Cardiac septum (tissue), 1 donor: ENCODE data around the gene LTBP3. TPM values are rescaled to one million over a fixed set of nuclear protein-coding genes. Genes with fewer than 3 reads are reported as not detected.

Source experiments
- DNase-seq: peaks from one replicate; pipeline ENCODE4 v3.0.0-alpha.2; 2020; ENCODE audit warnings: low spot score
- intact Hi-C: fragments of 100-400 bp; cut with DNase I; formaldehyde crosslinking; loops from one replicate; pipeline ENCODE4 v1.14.0; 2022
- total RNA-seq: library from RNA; stranded (reverse); fragmentation: NEBNext Ultra II Directional; extraction: Animal tissue kit (Norgen Biotek cat#: 25700); gene quantifications from one replicate; pipeline ENCODE4 v1.2.1, GENCODE V29; 2021
- donor health status: DM: no; HTN: no; CAD: no.

Gene LTBP3
- total RNA-seq, 1 donor from 2014 or later = 148 TPM

DNA sequence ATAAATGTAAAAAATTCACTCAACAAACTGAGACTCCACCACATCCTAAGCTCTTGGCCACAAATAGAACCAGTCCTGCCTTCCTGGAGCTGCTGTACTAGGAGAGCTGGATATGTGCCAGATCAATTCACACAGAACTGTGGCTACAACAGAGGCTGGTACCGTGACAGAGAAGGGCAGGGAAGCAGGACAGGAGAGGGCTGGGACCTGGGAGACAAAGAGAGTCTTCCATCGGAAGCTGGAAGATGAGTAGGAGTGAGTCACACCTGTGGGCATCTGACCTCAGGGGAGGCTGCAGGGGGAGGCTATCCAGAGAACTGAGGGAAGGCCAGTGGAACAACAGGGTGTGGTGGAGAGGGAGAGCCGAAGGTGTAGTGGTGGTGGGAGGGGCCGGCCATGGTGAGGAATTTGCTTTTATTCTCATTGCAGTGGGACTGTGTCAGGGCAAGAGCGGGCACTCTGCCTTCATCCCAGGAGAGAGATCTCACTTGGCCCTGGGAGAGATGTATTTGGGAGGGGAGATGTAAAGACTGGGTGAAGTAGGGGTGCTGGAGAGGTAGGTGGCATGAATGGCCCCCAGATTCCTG, 1.9 kb upstream of the LTBP3 start:
- intact Hi-C loops = loop anchor here (2.0 kb wide), 1 partner anchor 13 kb away; the partner anchor contains the start of gene FAM89B
- no peak for DNase-seq

DNA sequence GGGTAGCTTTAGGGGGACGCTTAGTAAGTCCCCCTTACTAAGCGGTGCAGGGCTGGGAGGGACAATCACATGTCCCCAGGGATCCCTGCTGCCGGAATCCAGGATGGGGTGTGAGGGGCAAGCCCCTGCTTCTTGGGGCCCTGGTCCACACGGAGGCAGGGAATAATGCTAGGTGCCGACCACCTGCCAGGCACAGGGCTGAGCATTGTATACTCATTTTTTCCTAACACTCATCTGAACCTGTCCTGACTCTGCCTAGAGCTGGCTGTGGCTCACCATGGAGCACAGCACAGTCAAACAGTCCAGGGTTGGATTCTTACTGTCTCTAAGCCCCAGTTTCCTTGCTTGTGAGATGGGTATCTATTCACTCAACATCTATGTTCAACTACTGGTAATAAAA, 1.4 kb upstream of the LTBP3 start:
- intact Hi-C loops = loop anchor here (2.0 kb wide), 1 partner anchor 13 kb away; the partner anchor contains the start of gene FAM89B
- DNase-seq = no peak

DNA sequence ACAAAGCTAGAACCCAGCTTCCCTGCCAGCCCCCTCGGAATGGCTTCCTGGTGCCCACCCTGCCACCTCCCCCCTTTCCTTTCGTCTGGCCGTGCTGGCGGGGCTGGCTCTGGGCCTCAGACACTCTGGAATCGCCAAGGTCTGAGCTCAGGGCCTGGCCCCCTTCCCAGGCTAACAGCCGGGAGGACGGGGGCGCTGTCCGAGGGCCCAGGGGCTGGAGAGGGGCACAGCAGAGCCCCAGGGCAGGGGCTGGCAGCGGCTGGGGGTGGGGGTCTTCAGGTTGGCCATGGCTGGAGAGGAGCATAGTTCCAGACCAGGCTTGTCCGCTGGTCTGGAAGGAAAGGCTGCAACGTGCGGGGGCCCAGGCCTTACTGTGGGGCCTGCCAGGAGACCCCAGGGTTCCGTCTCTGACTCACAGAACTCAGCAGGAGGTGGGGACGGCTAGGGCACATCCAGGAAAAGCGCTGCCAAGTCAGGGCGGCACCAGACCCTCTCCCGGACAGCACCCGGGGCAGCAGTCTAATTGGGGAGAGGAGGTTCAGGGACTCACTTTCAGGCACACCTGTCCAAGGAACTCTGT, 861 bp upstream of the LTBP3 start:
- no peak for DNase-seq
- intact Hi-C loops = loop anchor here (2.0 kb wide), 1 partner anchor 14 kb away; the partner anchor contains the start of gene FAM89B

DNA sequence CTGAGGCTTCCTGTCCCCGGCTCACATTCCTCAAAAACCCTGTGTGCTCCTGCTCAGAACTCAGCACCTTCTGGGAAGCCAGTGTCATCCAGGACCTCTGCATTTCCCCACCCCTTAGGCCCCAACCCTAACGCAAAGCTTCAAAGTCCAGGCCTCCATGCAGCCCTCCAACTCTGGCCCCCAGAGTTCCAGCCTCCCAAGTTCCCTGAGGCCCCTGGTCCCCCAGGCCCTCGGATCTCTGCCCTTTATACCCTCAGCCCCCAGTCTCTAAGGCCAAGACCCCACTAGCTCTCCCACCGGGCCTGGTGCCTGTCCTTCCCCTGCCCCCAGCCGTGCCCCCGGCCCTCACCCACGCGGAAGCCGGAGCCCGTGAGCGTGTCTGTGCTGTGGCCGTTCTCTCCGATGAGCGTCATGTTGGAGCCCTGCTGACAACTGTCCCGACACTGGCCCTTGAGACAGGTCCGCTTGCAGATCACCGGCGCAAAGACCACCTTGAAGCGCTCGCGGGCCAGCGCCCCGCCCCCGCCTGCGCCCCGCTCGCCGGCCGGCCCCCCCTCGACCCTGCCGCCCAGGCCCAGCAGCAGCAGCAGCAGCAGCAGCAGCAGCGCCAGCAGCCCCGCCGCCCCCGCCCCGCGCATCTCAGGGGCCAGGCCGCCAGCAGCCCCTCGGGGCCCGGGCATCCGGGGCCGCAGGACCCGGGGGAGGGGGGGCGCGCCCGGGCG, 718 bp downstream of the LTBP3 start:
- intact Hi-C loops = loop anchor here (2.0 kb wide), 2 partner anchors 15 to 17 kb away; partner anchors contain the start of gene FAM89B
- DNase-seq = no peak

DNA sequence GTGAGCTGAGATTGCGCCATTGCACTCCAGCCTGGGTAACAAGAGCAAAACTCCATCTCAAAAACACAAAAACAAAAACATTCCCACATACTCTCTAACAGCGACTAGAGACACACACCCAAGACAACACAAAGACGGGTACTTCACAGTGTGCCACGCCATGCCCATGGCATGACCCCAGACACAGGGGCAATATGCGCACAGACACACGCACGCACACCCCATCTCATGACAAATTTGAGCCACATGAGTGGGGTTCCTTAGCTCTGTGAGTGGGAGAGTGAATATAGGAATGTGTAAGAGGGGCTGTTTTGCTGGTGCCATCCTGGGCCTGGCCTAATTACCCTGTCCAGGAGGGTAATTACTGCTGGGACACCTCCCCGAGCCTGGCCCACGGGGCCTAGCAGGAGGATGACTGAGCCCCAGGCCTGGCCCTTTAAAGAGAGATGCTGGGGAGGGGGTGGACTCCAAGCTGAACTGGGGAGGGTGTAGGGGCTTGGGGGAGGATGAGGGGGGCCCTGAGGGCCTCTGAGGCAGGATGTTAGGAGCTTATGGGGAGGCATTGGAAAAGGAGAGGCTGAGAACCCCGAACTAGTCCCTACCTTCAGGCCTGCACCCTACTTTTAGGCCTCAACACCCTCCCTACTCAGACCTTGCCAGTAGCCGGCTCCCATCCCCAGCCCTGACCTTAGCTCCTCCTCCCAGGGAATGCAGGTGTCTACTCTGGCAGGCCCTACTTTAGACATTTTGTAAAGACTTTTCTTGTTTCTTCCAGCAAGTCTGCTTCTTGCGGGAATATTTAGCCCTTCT, 1.5 kb downstream of the LTBP3 start:
- no peak for DNase-seq
- intact Hi-C loops = loop anchor here (2.0 kb wide), 1 partner anchor 16 kb away; no protein-coding TSS in a partner anchor

DNA sequence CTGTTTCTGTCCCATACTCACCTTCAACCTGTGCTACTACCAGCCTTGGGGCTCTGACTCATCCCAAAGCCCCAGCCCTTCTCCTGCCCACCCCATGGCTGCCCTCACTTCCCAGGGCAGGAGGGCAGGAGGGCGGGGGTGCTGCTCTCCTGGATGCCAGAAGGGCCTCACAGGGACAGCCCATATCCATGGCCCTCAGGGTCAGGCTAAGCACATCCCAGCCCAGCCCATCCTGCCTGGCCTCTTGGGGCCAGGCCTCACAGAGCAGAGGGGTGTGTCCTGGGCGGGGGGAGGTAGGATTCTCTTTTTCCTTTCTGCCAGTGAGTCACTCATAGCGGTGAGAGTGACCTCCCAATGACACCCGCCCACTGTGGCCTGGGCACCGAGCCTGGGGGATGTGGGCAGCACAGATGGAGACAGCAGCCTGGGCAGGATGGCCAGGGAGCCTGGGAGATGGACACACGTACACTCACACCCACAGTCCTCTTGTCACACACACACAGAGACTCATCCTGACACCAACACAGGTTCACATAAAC, 2.4 kb downstream of the LTBP3 start:
- DNase-seq = peak; percentile 85
- intact Hi-C loops = loop anchor here (2.0 kb wide), 1 partner anchor 15 kb away; no protein-coding TSS in a partner anchor

DNA sequence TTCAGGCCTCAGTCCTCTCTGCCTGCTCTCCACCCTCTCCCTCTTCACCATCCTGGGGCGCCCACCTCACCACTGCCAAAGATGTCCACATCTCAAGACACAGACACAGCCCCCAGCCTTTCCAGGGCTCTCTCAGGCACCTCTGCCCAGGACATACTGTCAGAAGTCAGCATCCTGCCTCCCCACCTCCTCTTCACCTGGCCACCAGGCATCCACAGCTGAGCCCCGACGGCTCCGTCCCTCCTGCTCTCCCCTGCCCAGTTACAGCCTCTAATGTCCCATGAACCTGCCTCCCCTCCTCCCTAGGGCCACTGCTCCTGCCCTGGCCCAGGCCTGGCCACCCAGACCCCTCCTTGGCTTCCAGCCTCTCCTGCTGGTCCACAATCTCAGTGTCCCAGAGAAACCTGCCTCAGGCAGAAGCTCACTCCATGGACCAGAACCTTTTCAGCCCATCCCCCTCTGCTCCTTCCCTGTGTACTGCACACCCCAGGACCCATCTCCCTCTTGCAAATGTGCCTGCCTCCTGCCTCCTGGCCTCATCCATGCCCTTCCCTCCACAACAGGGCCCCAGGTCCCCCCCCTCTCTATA, 3.2 kb downstream of the LTBP3 start:
- no peak for DNase-seq
- intact Hi-C loops = no loop called here

DNA sequence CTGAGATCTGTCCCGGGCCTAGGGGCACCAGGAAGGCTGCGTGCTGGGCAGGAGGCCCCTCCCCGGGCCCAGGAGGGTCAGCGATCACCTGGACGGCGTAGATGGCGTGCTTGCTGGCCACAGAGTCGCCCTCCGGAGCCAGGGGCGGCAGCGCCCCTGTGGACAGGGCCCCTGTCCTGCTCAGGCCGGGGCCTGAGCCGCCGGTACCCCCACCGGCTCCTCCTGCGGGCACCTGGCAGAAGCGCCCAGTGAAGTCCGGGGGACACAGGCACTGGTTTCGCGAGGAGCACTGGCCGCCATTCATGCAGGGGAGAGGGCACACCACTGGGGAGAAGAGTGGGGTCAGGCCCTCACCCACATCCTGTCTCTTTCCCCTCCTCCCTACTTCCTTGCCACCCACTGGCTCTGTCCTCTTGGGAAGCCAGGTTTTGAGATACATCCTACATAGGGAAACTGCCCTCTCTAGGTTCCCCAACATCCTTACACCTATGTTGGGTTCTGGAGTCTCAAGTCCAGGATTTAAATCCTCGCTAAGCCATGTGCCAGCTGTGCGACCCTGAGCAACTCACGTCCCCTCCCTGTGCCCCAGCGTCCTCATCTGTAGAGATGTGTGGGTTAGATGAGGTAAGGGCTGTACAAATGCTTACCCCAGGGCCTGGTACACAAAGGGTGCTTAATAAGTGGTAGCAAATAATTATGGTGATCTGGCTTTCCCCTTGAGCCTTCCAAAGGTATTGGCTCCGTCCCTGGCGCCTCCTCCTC, 3.9 kb downstream of the LTBP3 start:
- no peak for DNase-seq
- intact Hi-C loops = no loop called here

DNA sequence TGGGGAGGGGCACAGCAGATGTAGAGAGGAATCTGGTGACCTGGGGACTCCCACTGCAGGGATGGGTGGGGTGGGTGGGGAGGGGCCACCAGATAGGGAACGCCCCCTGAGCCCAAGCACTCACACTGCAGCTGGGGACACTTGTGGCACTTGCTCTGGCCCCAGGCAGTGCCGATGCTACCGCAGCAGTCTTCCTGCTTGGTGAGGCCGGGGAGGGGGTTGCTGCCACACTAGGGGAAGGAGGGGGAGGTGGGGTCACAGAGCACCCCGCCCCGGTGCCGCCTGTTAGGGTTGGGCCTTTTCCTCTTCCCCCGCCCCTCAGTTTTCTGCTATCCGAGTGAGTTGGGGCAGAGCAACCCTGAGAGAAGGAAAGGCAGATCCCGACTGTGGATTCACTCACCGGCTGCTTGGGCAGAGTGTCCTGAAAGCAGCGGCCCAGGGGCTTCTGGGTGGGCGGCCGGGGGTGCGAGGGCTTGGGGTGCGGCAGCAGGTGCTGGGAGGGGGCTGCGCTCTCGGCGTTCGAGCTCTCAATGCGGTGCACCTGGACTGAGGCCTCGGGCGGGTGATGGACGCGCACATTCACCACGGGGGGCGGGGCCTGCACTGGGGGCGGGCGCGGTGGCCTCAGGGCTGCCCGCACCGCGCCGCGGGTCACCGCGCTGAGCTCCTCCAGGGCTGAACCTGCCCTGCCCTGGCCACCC, 4.7 kb downstream of the LTBP3 start:
- DNase-seq = no peak
- intact Hi-C loops = no loop called here

DNA sequence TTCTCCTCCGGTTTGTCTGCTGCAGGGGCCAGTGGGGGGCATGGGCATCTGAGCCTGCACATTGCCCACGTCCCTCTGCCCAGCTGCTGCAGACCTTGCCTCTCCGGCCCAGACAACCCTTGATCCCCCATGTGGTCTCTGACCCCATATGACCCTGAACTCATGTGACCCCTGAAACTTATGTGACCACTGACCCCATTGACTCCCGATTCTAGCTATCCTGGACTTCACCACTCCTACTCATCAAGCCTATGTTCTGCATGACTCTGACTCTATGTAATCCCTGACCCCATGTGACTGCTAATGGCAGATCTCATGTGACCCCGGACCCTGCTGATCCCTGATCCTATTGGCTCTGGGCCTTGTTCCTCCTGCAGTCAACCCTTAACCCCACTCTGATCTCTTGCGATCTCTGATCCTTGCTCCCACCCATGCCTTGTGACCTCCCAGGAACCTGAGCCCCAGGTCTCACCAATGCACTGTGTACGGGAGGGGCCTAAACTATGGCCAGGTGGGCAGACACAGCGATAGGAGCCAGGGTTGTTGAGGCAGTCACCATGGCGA, 5.7 kb downstream of the LTBP3 start:
- DNase-seq = no peak
- intact Hi-C loops = no loop called here

DNA sequence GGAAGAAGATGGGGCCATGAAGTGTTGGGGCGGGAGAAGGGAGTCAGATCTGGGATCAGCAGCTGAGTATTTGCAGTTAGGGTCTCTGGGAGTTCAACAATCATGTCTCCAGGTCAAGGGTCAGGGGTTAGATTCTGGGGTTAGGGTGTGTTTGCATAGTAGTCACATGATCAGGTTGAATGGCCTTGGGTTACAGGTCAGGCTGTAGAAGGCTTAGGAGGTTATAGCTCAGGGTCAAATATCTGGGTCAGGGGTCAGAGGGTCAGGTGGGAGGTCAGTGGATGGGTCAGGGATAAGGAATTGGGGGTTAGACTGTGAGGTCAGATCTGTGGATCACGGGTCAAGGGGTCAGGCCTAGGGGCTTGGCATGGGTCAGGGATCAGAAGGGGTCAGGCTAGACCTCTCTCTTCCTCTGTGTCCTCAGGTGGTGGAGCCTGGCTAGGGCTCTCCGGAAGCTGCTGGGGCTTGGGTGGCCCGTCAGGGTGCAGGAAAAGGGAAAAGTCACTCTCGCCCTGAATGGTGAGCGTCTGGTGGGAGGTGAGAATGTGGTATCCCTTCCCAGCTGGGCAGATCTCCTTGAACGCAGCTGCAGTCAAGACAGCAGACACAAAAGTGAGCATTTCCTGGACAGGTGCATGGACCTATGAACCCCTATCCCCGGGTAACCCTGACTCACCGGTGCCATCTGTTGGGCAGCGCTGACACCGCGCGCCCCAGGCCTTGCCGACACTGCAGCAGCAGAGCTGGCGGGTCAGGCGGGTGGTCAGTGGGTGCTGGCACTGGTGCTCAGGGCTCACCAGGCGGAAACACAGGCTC, 6.4 kb downstream of the LTBP3 start:
- DNase-seq = no peak
- intact Hi-C loops = no loop called here

DNA sequence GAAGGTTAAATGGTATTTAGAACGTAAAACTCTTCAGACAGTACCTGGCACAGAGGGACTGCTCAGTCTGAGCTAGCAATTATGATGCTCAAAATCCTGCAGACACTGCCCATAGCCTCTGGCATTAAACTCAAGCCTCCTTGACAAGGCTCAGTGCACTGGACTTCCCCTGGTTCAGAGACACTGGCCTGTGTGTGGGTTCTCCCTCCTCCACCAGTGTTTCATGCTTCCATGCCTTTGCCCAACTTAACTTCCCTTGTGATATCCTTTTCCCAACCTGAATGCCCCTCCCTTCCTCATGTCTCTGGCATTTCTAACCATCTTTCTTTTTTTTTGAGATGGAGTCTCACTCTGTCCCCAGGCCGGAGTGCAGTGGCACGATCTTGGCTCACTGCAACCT, 9.1 kb downstream of the LTBP3 start:
- no peak for DNase-seq
- intact Hi-C loops = no loop called here

DNA sequence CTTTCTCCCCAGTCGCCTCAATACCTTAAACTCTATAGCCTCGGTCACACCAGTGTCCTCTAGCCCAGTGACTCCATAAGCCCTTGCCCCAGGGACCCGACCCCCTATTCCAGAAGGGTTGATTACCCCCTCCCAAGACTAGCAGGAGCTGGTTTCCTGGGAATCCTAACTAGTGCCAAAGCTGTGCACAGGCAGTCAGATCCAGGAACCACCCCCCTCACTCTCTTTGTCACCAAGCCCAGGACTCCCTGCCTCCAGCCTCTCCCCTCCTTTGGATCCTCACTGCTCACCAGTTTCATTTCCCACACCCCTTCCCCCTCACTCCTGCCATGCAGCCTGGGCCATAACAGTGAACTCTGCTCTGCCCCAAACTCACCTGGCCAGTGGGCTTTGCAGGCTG, 9.8 kb downstream of the LTBP3 start:
- intact Hi-C loops = no loop called here

DNA sequence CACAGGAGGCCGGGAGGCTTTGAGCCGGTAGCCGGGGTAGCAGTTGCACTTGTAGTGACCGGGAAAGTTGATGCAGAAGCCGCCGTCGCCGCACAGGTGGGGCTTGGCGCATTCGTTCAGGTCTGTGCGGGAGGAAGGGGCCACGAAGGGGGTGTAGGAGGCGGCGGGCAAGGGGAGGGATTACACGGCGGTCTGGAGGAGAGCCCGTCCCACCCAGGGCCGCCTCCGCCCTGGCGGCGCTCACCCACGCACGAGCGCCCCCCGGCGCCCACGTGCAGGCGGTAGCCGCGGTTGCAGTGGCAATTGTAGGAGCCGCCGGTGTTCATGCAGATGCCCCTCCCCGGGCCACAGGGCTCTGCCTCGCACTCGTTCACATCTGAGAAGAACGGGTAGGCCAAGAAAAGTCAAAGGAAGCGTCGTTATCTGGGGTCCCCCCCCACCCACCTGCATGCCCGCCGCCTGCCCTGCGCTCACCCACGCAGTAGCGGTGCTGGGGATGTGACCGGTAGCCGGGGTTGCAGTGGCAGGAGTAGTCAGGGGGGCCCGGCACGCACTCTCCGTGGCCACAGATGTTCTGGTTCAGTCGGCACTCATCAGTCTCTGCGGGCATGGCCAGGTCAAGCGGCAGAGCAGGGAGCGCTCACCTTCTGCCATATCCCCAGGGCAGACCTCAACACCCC, 10.6 kb downstream of the LTBP3 start:
- DNase-seq = no peak
- intact Hi-C loops = no loop called here

More for the DNA sequence above, 9.8 kb downstream of the LTBP3 start:
- DNase-seq = no peak

DNA sequence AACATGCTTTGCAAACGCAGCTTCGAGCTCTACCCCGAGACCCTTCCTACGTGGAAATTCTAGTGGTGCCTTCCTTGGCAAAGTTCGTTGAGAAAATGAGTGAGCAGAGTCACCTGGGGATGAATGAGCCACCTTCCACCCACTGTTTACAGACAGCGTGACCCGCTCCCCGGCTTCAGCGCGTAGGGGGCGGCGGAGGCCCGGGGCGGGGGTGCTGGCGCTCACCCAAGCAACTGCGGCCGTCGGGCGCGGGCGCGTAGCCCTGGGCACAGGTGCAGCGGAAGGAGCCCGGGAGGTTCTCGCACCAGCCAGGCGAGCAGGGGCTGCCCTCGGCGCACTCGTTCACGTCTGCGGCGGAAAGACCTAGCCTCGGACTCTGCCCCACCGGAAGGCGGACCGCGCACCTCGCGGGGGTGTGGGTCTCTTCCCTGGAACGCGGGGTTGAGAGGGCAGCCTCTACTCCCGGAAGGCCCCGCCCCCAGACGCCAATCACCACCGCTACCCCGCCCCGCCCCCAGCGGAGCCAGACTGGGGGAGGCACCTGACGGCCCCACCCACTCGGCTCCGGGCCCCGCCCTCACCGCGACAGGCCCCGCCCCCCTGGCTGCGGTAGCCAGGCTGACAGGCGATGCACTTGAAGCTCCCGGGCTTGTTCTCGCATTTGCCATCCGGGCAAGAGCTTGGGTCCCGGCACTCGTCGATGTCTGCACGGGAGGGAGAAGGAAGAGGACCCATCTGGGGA, 11.8 kb downstream of the LTBP3 start:
- peak; percentile 96 for DNase-seq
- intact Hi-C loops = no loop called here

DNA sequence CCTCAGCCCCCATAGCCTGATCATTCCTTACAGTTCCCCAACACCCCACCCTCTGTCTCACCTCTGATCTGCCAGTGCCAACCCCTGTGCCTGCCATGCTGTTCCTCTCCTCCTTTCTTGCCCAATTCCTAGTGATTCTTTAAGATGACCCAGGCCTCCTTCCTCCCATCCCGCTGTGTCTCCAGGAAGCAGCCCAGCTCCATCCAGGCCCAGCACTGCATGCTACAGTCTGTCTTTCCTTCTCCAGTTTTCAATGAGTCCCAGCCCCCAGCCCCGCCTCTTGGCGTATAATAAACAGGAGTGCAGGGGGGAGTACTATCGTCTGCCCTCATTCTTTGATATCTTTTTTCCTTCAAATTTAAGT, 12.3 kb downstream of the LTBP3 start:
- DNase-seq = no peak
- intact Hi-C loops = no loop called here
